ENCODE data around the gene CAMTA1. TPM values are rescaled to one million over a fixed set of nuclear protein-coding genes. Genes with fewer than 3 reads are reported as not detected.

The CAMTA1 gene
- total and polyA plus RNA-seq, 8 donors: 42.8 to 213 (median 118) TPM

- intact Hi-C loops (cut with DNase I; ENCODE audit: low total_unique reads): no loop called here
- H3K4me1 ChIP-seq: peaks cover 0 to 3% (median under 1%) of the 10 kb centered on the region in 4 donors
- TF ChIP-seq POLR2AphosphoS5 (IDR thresholded peaks at IDR 0.05): no peak
- H3K27ac ChIP-seq: no peak overlapping the region
- no peak for DNase-seq
- 65 to 74% (median 71%) methylated on average over 3 of the region's 3 CpGs for WGBS, 5 donors
- H3K4me3 ChIP-seq: no peak overlapping the region
- no peaks in the 10 kb centered on the region for H3K27me3 ChIP-seq
- no peaks in the 10 kb centered on the region for H3K36me3 ChIP-seq
- peaks cover 0 to 7% (median 5%) of the 10 kb centered on the region in 4 donors for H3K9me3 ChIP-seq
Observed at GRCh38 chr1:7274256-7274655, 489.0 kb downstream of the CAMTA1 start.

- Histone ChIP-seq H3K36me3 (no peaks in the 10 kb centered on the region), H3K4me3 (no peak overlapping the region), H3K27ac (no peak overlapping the region), H3K4me1 (peaks cover 0 to 11% (median 7%) of the 10 kb centered on the region in 4 donors), H3K9me3 (no peaks in the 10 kb centered on the region), H3K27me3 (no peaks in the 10 kb centered on the region)
- no peak for TF ChIP-seq POLR2A (IDR thresholded peaks at IDR 0.05)
- no peak for TF ChIP-seq EP300 (IDR thresholded peaks at IDR 0.05)
- peak in 1 of 3 donors; percentile 65 for TF ChIP-seq POLR2AphosphoS5 (IDR thresholded peaks at IDR 0.05)
- TF ChIP-seq CTCF (IDR thresholded peaks at IDR 0.05): no peak
- intact Hi-C loops (cut with DNase I; ENCODE audit: low total_unique reads): no loop called here
- 39 to 61% (median 52%) methylated on average over 2 of the region's 2 CpGs for WGBS, 5 donors
- DNase-seq: peak; percentile 64 to 68
Observed at GRCh38 chr1:7278045-7278444, 492.8 kb downstream of the CAMTA1 start.

GRCh38 chr1:7278827-7279765 lies 493.8 kb downstream of the CAMTA1 start:
- Histone ChIP-seq H3K27me3 (no peaks in the 10 kb centered on the region), H3K9me3 (no peaks in the 10 kb centered on the region), H3K27ac (no peak overlapping the region), H3K4me1 (peaks cover 0 to 11% (median 8%) of the 10 kb centered on the region in 4 donors), H3K36me3 (no peaks in the 10 kb centered on the region), H3K4me3 (no peak overlapping the region)
- intact Hi-C loops (cut with DNase I; ENCODE audit: low total_unique reads): no loop called here
- TF ChIP-seq POLR2A (IDR thresholded peaks at IDR 0.05) (no peak), CTCF (IDR thresholded peaks at IDR 0.05) (no peak)
- no peak for DNase-seq
- WGBS, 5 donors: 38 to 46% (median 45%) methylated on average over 16 of the region's 16 CpGs

- Histone ChIP-seq H3K4me3 (no peak overlapping the region), H3K27ac (no peak overlapping the region), H3K27me3 (no peaks in the 10 kb centered on the region), H3K36me3 (no peaks in the 10 kb centered on the region), H3K4me1 (peaks cover 0 to 11% (median 8%) of the 10 kb centered on the region in 4 donors), H3K9me3 (no peaks in the 10 kb centered on the region)
- no peak for TF ChIP-seq POLR2A (IDR thresholded peaks at IDR 0.05)
- no peak for TF ChIP-seq EP300 (IDR thresholded peaks at IDR 0.05)
- no peak for TF ChIP-seq POLR2AphosphoS5 (IDR thresholded peaks at IDR 0.05)
- DNase-seq: no peak
- 33 to 50% (median 44%) methylated on average over 2 of the region's 2 CpGs for WGBS, 5 donors
- intact Hi-C loops (cut with DNase I; ENCODE audit: low total_unique reads): no loop called here
Observed at GRCh38 chr1:7279769-7280168, 494.5 kb downstream of the CAMTA1 start.

- 82 to 87% (median 84%) methylated on average over 7 of the region's 7 CpGs for WGBS, 5 donors
- Histone ChIP-seq H3K27ac (no peak overlapping the region), H3K36me3 (no peaks in the 10 kb centered on the region), H3K4me3 (no peak overlapping the region), H3K9me3 (no peaks in the 10 kb centered on the region), H3K27me3 (no peaks in the 10 kb centered on the region), H3K4me1 (peaks cover 0 to 11% (median 8%) of the 10 kb centered on the region in 4 donors)
- TF ChIP-seq POLR2A (IDR thresholded peaks at IDR 0.05) (no peak), POLR2AphosphoS5 (IDR thresholded peaks at IDR 0.05) (no peak), EP300 (IDR thresholded peaks at IDR 0.05) (no peak), CTCF (IDR thresholded peaks at IDR 0.05) (no peak)
- intact Hi-C loops (cut with DNase I; ENCODE audit: low total_unique reads): no loop called here
- no peak for DNase-seq
Observed at GRCh38 chr1:7280347-7280960, 495.2 kb downstream of the CAMTA1 start.

Data from stomach (tissue), 9 donors.